Measurements from ENCODE around the gene RBM19.

DNA sequence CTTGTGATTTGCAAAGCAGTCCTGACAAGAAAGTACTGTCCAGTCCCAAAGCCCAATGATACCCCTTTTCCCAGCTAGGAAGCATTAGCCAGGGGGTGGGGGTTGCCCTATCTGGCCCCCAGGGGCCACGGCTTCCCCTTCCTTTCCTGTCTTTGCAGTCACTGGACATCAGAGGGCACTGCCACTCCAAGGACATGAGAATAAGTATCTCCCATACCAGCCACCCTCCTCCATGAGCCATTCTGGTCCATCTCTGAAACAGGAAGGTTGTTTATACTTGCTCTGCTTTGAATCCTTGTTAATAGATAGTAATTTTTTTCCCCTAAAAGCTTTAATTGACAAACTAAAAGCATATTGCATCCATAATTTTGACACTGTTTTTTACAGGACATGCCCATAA is 29.7 kb downstream of the RBM19 start:
- TF ChIP-seq, protein P1, sequence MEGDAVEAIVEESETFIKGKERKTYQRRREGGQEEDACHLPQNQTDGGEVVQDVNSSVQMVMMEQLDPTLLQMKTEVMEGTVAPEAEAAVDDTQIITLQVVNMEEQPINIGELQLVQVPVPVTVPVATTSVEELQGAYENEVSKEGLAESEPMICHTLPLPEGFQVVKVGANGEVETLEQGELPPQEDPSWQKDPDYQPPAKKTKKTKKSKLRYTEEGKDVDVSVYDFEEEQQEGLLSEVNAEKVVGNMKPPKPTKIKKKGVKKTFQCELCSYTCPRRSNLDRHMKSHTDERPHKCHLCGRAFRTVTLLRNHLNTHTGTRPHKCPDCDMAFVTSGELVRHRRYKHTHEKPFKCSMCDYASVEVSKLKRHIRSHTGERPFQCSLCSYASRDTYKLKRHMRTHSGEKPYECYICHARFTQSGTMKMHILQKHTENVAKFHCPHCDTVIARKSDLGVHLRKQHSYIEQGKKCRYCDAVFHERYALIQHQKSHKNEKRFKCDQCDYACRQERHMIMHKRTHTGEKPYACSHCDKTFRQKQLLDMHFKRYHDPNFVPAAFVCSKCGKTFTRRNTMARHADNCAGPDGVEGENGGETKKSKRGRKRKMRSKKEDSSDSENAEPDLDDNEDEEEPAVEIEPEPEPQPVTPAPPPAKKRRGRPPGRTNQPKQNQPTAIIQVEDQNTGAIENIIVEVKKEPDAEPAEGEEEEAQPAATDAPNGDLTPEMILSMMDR (IDR thresholded peaks at IDR 0.05) = no peak
- TF ChIP-seq, protein P2, sequence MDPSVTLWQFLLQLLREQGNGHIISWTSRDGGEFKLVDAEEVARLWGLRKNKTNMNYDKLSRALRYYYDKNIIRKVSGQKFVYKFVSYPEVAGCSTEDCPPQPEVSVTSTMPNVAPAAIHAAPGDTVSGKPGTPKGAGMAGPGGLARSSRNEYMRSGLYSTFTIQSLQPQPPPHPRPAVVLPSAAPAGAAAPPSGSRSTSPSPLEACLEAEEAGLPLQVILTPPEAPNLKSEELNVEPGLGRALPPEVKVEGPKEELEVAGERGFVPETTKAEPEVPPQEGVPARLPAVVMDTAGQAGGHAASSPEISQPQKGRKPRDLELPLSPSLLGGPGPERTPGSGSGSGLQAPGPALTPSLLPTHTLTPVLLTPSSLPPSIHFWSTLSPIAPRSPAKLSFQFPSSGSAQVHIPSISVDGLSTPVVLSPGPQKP (IDR thresholded peaks at IDR 0.05; ENCODE audit: low read depth, low read length) = no peak
- TF ChIP-seq JUNB (IDR thresholded peaks at IDR 0.05) (no peak), ESRRA (IDR thresholded peaks at IDR 0.05; ENCODE audit: borderline replicate concordance, low read length) (no peak), RAD21 (conservative IDR thresholded peaks at IDR 0.05 in 1 of 2, IDR thresholded peaks at IDR 0.05 in 1 of 2) (no peak; a peak in 1 of 5 replicates), POLR2A (IDR thresholded peaks at IDR 0.05; ENCODE audit: low read length) (no peak), EP300 (IDR thresholded peaks at IDR 0.05) (no peak), CBX8 (IDR thresholded peaks at IDR 0.05) (no peak), NR3C1 (IDR thresholded peaks at IDR 0.05) (no peak), RFX5 (IDR thresholded peaks at IDR 0.05) (no peak)
- TF ChIP-seq, protein P3, sequence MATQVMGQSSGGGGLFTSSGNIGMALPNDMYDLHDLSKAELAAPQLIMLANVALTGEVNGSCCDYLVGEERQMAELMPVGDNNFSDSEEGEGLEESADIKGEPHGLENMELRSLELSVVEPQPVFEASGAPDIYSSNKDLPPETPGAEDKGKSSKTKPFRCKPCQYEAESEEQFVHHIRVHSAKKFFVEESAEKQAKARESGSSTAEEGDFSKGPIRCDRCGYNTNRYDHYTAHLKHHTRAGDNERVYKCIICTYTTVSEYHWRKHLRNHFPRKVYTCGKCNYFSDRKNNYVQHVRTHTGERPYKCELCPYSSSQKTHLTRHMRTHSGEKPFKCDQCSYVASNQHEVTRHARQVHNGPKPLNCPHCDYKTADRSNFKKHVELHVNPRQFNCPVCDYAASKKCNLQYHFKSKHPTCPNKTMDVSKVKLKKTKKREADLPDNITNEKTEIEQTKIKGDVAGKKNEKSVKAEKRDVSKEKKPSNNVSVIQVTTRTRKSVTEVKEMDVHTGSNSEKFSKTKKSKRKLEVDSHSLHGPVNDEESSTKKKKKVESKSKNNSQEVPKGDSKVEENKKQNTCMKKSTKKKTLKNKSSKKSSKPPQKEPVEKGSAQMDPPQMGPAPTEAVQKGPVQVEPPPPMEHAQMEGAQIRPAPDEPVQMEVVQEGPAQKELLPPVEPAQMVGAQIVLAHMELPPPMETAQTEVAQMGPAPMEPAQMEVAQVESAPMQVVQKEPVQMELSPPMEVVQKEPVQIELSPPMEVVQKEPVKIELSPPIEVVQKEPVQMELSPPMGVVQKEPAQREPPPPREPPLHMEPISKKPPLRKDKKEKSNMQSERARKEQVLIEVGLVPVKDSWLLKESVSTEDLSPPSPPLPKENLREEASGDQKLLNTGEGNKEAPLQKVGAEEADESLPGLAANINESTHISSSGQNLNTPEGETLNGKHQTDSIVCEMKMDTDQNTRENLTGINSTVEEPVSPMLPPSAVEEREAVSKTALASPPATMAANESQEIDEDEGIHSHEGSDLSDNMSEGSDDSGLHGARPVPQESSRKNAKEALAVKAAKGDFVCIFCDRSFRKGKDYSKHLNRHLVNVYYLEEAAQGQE (IDR thresholded peaks at IDR 0.05) = no peak

Data from A549 (cell line).